Measurements from ENCODE around the gene HTR6.

- TF ChIP-seq EZH2phosphoT487 (IDR thresholded peaks at IDR 0.05; ENCODE audit: insufficient read depth, low read depth) = no peak
- no peak for TF ChIP-seq EZH2 (IDR thresholded peaks at IDR 0.05; ENCODE audit: insufficient read depth, poor library complexity, severe bottlenecking)
These were observed 10.3 kb upstream of the HTR6 start for GRCh38 chr1:19654386-19654785.
